LHCN-M2 (cell line): ENCODE measurements around the gene FGF1. TPM values are rescaled to one million over a fixed set of nuclear protein-coding genes. Genes with fewer than 3 reads are reported as not detected.

Experiments used
- DNase-seq: peaks from one replicate; pipeline ENCODE4 v3.0.0-alpha.2; 2012; ENCODE audit warnings: low read depth
- total RNA-seq: library from RNA; depleted of rRNA; stranded (reverse); fragments of >200 nt; gene quantifications from 2 replicates; pipeline ENCODE4 v1.2.3, GENCODE V29; 2014

FGF1 gene
- total RNA-seq, 1 experiment from 2014 or later: 4.8 TPM

GRCh38 chr5:142644640-142645361, 41.1 kb downstream of the FGF1 start:
- DNase-seq: peak; percentile 98

- DNase-seq: no peak
Observed at GRCh38 chr5:142644127-142644526, 41.8 kb downstream of the FGF1 start.

GRCh38 chr5:142643634-142644033, 42.3 kb downstream of the FGF1 start:
- no peak for DNase-seq

GRCh38 chr5:142642427-142642826, 43.5 kb downstream of the FGF1 start:
- no peak for DNase-seq

GRCh38 chr5:142641711-142642110, 44.2 kb downstream of the FGF1 start:
- DNase-seq: no peak

GRCh38 chr5:142640316-142641005, 45.4 kb downstream of the FGF1 start:
- DNase-seq: no peak

GRCh38 chr5:142639455-142639854, 46.4 kb downstream of the FGF1 start:
- no peak for DNase-seq

- DNase-seq: no peak
Observed at GRCh38 chr5:142637871-142638270, 48.0 kb downstream of the FGF1 start.

- DNase-seq: no peak
Observed at GRCh38 chr5:142636698-142637324, 49.1 kb downstream of the FGF1 start.

GRCh38 chr5:142636093-142636492, 49.8 kb downstream of the FGF1 start:
- DNase-seq: no peak

GRCh38 chr5:142634216-142635011, 51.5 kb downstream of the FGF1 start:
- DNase-seq: no peak

- DNase-seq: no peak
Observed at GRCh38 chr5:142630927-142631539, 54.9 kb downstream of the FGF1 start.

- no peak for DNase-seq
Observed at GRCh38 chr5:142627383-142628217, 58.3 kb downstream of the FGF1 start.

- DNase-seq: no peak
Observed at GRCh38 chr5:142626786-142627185, 59.1 kb downstream of the FGF1 start.

- no peak for DNase-seq
Observed at GRCh38 chr5:142626099-142626498, 59.8 kb downstream of the FGF1 start.

GRCh38 chr5:142621227-142621626, 64.7 kb downstream of the FGF1 start:
- DNase-seq: peak; percentile 82

- no peak for DNase-seq
Observed at GRCh38 chr5:142619815-142620214, 66.1 kb downstream of the FGF1 start.

GRCh38 chr5:142618130-142618523, 67.8 kb downstream of the FGF1 start:
- DNase-seq: peak; percentile 94

- DNase-seq: no peak
Observed at GRCh38 chr5:142617416-142618129, 68.3 kb downstream of the FGF1 start.

GRCh38 chr5:142615948-142616347, 69.9 kb downstream of the FGF1 start:
- DNase-seq: no peak
